ENCODE results near the gene SLC30A3. TPM values are rescaled to one million over a fixed set of nuclear protein-coding genes. Genes with fewer than 3 reads are reported as not detected.

Gene SLC30A3
- total and polyA plus RNA-seq, 2 of the 13 experiments (the other 11 are each of a cell fraction or from before 2014, with no cell fraction given) = 0.38 to 0.79 TPM

- peaks cover 47% of the 10 kb centered on the region for H3K79me2 ChIP-seq (ENCODE audit: insufficient read depth, low read length)
- peak; percentile 4 for FAIRE-seq
- H3K9ac ChIP-seq (ENCODE audit: insufficient read depth, low read depth, low read length) = peak within 1 kb of the TSS; percentile 99
- peak; percentile 91 for ATAC-seq
- H3K27me3 ChIP-seq (ENCODE audit: control insufficient read depth in 1 of 2, insufficient read depth in 2 of 2, low read length in 2 of 2) = no peaks in the 10 kb centered on the region; a peak in 1 of 5 replicates
- 0% methylated on average over 5 of the region's 73 CpGs for WGBS (ENCODE audit: low lambda C conversion rate)
- peak within 1 kb of the TSS; percentile 97 for H3K27ac ChIP-seq (ENCODE audit: extremely low read length, insufficient read depth, low read length)
- H4K20me1 ChIP-seq (ENCODE audit: insufficient read depth, low read length) = no peaks in the 10 kb centered on the region
- POLR2A ChIA-PET = interaction anchor here (0.6 to 3.0 kb wide), 32 partner anchors 9 to 216 kb away, joined by 3 to 15 read pairs (median 5); partner anchors contain the start of genes ABHD1, AGBL5, CGREF1 and KHK
- CTCF ChIA-PET (ENCODE audit: low intra/inter-chr PET ratio, low total read pairs) = no interaction called here
- intact Hi-C loops (cut with micrococcal nuclease; ENCODE audit: unreplicated experiment) = loop anchor here (5.0 kb wide), 1 partner anchor 115 kb away; no protein-coding TSS in a partner anchor
- H3K4me1 ChIP-seq (ENCODE audit: insufficient read depth, low read length) = peaks cover 67% of the 10 kb centered on the region
- H3K4me2 ChIP-seq (ENCODE audit: low read depth, low read length) = peak within 1 kb of the TSS; percentile 99
- in situ Hi-C loops (cut with HindIII; ENCODE audit: extremely low pct_ligation_motif_present, low pct_unique_long_range_greater_than_20kb) = no loop called here
- H3K4me3 ChIP-seq (replicated peaks in 1 of 3; ENCODE audit: insufficient read depth in 1 of 3, low read depth in 2 of 3, low read length in 3 of 3) = peak within 1 kb of the TSS; percentile 87 to 93 (median 89)
- H3K36me3 ChIP-seq (replicated peaks in 1 of 2; ENCODE audit: control insufficient read depth in 1 of 2, insufficient read depth in 2 of 2, low read length in 2 of 2) = peaks cover 13 to 41% of the 10 kb centered on the region in 2 experiments
- H3K9me3 ChIP-seq (ENCODE audit: low read length) = no peaks in the 10 kb centered on the region
- no peak within 1 kb of the TSS for H2AFZ ChIP-seq (ENCODE audit: low read length)
- no TSS peak for BruUV-seq (replicated peaks)
- peak; percentile 82 for DNase-seq (ENCODE audit: low spot score)
- TF ChIP-seq THAP11 (CRISPR knock-in tag; IDR thresholded peaks at IDR 0.05) (peak; percentile 84), GLMP (CRISPR knock-in tag; IDR thresholded peaks at IDR 0.05; ENCODE audit: borderline replicate concordance) (no peak; the same call in 1 of the 2 replicates), MED8 (CRISPR knock-in tag; IDR thresholded peaks at IDR 0.05; ENCODE audit: insufficient replicate concordance) (peak; percentile 87), ONECUT2 (CRISPR knock-in tag; IDR thresholded peaks at IDR 0.05) (no peak), SOX13 (IDR thresholded peaks at IDR 0.05) (0 out of 2 replicates have a peak, but pooled peaks have one; percentile 25), SOX13 (CRISPR knock-in tag; conservative IDR thresholded peaks at IDR 0.05 in 1 of 2, IDR thresholded peaks at IDR 0.05 in 1 of 2) (peak in 1 of 2 experiments; percentile 22; a peak in 1 of 4 replicates), ZNF563 (CRISPR knock-in tag; IDR thresholded peaks at IDR 0.05) (peak; percentile 97), ZNF678 (CRISPR knock-in tag; IDR thresholded peaks at IDR 0.05) (no peak; the same call in 1 of the 2 replicates), ARID5B (CRISPR knock-in tag; IDR thresholded peaks at IDR 0.05) (0 out of 2 replicates have a peak, but pooled peaks have one; percentile 52), GABPA (IDR thresholded peaks at IDR 0.05; ENCODE audit: low read depth, low read length) (peak; percentile 60), GABPA (CRISPR knock-in tag; IDR thresholded peaks at IDR 0.05; ENCODE audit: low read depth) (peak; percentile 86), ZNF235 (CRISPR knock-in tag; IDR thresholded peaks at IDR 0.05; ENCODE audit: borderline replicate concordance) (no peak), ATAD3A (CRISPR knock-in tag; IDR thresholded peaks at IDR 0.05) (0 out of 2 replicates have a peak, but pooled peaks have one; percentile 82), MYPOP (CRISPR knock-in tag; IDR thresholded peaks at IDR 0.05) (peak; percentile 63), ZSCAN5A (CRISPR knock-in tag; IDR thresholded peaks at IDR 0.05; ENCODE audit: borderline replicate concordance) (no peak), SYNCRIP (IDR thresholded peaks at IDR 0.05; ENCODE audit: insufficient read depth, low read depth, low read length) (no peak)
Measured at GRCh38 chr2:27211943-27212625, 50.8 kb downstream of the SLC30A3 start, which contains the start of the genes ATRAID and SLC5A6. TSS of gene ATRAID (plus strand) at chr2:27212041. CDS start at chr2:27212369, 328 bp downstream. TSS of gene SLC5A6 (minus strand) at chr2:27212268. CDS start at chr2:27207650, 4,618 bp downstream.
